Measurements from ENCODE around the gene ELP4. TPM values are rescaled to one million over a fixed set of nuclear protein-coding genes. Genes with fewer than 3 reads are reported as not detected.

Gene ELP4
- total RNA-seq, 1 experiment from 2014 or later, result 21.4 TPM

DNA sequence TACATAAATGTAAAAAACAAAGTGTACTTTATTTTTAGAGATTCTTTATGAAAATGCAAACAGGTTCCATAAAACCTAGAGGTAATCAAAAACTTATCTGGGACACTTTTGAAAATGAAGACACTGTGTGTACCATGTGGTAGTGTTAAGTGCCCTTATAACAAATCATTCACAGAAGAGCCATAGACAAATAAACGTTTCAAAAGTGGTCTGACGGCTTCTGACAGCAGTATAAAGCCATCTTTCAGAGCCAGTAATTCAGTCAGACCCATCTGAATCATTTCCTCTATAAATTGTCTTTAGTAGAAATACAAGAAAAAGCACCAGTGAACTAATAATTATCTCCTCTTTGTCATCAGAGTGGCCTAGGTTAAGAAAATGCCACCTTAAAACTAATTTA, 201.6 kb downstream of the ELP4 start:
- no peak overlapping the region for H3K4me3 ChIP-seq (replicated peaks in 1 of 2; ENCODE audit: low read depth in 1 of 2, low read length in 2 of 2)
- H3K36me3 ChIP-seq (ENCODE audit: control insufficient read depth in 1 of 2, insufficient read depth in 2 of 2, low read length in 2 of 2), result no peaks in the 10 kb centered on the region
- intact Hi-C loops (cut with micrococcal nuclease), result no loop called here
- no peaks in the 10 kb centered on the region for H4K20me1 ChIP-seq (ENCODE audit: insufficient read depth)
- H3K4me1 ChIP-seq (ENCODE audit: control insufficient read depth in 1 of 2, insufficient read depth in 2 of 2, low read length in 2 of 2), result no peaks in the 10 kb centered on the region
- ChIA-PET CTCF (no interaction called here), RAD21 (ENCODE audit: low non-redundant PET in 1 of 2, low total read pairs in 2 of 2, uncharacterized antibody in 2 of 2, unreplicated experiment in 2 of 2) (no interaction called here), POLR2A (no interaction called here)
- H3K27me3 ChIP-seq (ENCODE audit: insufficient read depth, low read length), result no peaks in the 10 kb centered on the region
- H3K9ac ChIP-seq (ENCODE audit: low read length), result no peak overlapping the region
- H2AFZ ChIP-seq (ENCODE audit: low read depth, low read length, poor library complexity, severe bottlenecking), result no peak overlapping the region
- no TSS peak for BruUV-seq (replicated peaks)
- H3K27ac ChIP-seq (ENCODE audit: low read depth, low read length), result no peak overlapping the region
- TF ChIP-seq, protein P1, sequence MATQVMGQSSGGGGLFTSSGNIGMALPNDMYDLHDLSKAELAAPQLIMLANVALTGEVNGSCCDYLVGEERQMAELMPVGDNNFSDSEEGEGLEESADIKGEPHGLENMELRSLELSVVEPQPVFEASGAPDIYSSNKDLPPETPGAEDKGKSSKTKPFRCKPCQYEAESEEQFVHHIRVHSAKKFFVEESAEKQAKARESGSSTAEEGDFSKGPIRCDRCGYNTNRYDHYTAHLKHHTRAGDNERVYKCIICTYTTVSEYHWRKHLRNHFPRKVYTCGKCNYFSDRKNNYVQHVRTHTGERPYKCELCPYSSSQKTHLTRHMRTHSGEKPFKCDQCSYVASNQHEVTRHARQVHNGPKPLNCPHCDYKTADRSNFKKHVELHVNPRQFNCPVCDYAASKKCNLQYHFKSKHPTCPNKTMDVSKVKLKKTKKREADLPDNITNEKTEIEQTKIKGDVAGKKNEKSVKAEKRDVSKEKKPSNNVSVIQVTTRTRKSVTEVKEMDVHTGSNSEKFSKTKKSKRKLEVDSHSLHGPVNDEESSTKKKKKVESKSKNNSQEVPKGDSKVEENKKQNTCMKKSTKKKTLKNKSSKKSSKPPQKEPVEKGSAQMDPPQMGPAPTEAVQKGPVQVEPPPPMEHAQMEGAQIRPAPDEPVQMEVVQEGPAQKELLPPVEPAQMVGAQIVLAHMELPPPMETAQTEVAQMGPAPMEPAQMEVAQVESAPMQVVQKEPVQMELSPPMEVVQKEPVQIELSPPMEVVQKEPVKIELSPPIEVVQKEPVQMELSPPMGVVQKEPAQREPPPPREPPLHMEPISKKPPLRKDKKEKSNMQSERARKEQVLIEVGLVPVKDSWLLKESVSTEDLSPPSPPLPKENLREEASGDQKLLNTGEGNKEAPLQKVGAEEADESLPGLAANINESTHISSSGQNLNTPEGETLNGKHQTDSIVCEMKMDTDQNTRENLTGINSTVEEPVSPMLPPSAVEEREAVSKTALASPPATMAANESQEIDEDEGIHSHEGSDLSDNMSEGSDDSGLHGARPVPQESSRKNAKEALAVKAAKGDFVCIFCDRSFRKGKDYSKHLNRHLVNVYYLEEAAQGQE (IDR thresholded peaks at IDR 0.05; ENCODE audit: low read depth), result no peak
- TF ChIP-seq TCF7L2 (IDR thresholded peaks at IDR 0.05; ENCODE audit: borderline replicate concordance, extremely low read depth, insufficient read depth, insufficient read length), result no peak
- no peak for TF ChIP-seq JUND (IDR thresholded peaks at IDR 0.05)
- H3K9me3 ChIP-seq (ENCODE audit: control insufficient read depth in 1 of 2, insufficient read depth in 1 of 2, low read depth in 1 of 2, low read length in 2 of 2), result no peaks in the 10 kb centered on the region
- H3K79me2 ChIP-seq (ENCODE audit: insufficient read depth, low read length), result no peaks in the 10 kb centered on the region
- no peak overlapping the region for H3K4me2 ChIP-seq (ENCODE audit: low read length)
- DNase-seq (ENCODE audit: low read depth, low spot score) (no peak), ATAC-seq (no peak)
- no peaks in the 10 kb centered on the region for H3K9me2 ChIP-seq (ENCODE audit: insufficient read depth)

DNA sequence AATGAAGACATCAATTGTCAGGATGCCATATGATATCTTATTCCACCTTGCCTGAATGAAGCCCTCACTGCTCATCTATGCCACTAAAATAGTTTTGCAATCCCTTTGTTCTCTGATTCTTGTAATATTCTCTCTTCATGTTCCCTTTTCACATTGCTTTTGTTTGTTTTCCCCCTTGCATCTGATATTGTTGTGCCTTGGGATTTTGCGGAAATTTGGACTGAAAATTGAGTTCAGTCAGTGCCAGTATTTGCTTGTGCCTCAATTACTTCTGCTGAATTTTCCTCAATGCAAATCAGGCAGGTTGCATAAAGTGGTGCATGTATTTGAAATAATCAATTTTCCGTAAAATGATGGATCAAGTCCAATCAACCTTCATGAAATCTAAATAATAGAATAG, 203.3 kb downstream of the ELP4 start:
- Histone ChIP-seq H3K27ac (ENCODE audit: low read depth, low read length) (no peak overlapping the region), H3K4me1 (ENCODE audit: control insufficient read depth in 1 of 2, insufficient read depth in 2 of 2, low read length in 2 of 2) (no peaks in the 10 kb centered on the region), H3K4me2 (ENCODE audit: low read length) (no peak overlapping the region), H3K79me2 (ENCODE audit: insufficient read depth, low read length) (no peaks in the 10 kb centered on the region), H3K9me2 (ENCODE audit: insufficient read depth) (no peaks in the 10 kb centered on the region), H3K36me3 (ENCODE audit: control insufficient read depth in 1 of 2, insufficient read depth in 2 of 2, low read length in 2 of 2) (no peaks in the 10 kb centered on the region), H3K9ac (ENCODE audit: low read length) (no peak overlapping the region), H3K27me3 (ENCODE audit: insufficient read depth, low read length) (no peaks in the 10 kb centered on the region), H4K20me1 (ENCODE audit: insufficient read depth) (no peaks in the 10 kb centered on the region), H3K9me3 (ENCODE audit: control insufficient read depth in 1 of 2, insufficient read depth in 1 of 2, low read depth in 1 of 2, low read length in 2 of 2) (no peaks in the 10 kb centered on the region), H2AFZ (ENCODE audit: low read depth, low read length, poor library complexity, severe bottlenecking) (no peak overlapping the region), H3K4me3 (replicated peaks in 1 of 2; ENCODE audit: low read depth in 1 of 2, low read length in 2 of 2) (no peak overlapping the region)
- CTCF ChIA-PET, result no interaction called here
- no TSS peak for BruUV-seq (replicated peaks)
- RAD21 ChIA-PET (ENCODE audit: low non-redundant PET in 1 of 2, low total read pairs in 2 of 2, uncharacterized antibody in 2 of 2, unreplicated experiment in 2 of 2), result no interaction called here
- no peak for ATAC-seq
- TF ChIP-seq EZH2 (IDR thresholded peaks at IDR 0.05) (no peak), ELF1 (IDR thresholded peaks at IDR 0.05; ENCODE audit: borderline replicate concordance, low read depth) (no peak), ZFX (IDR thresholded peaks at IDR 0.05) (no peak), TCF7L2 (IDR thresholded peaks at IDR 0.05; ENCODE audit: borderline replicate concordance, extremely low read depth, insufficient read depth, insufficient read length) (no peak), EGR1 (IDR thresholded peaks at IDR 0.05; ENCODE audit: low read depth) (no peak), POLR2A (IDR thresholded peaks at IDR 0.05; ENCODE audit: borderline replicate concordance, extremely low read depth, insufficient read depth, insufficient read length) (no peak), YY1 (IDR thresholded peaks at IDR 0.05; ENCODE audit: extremely low read depth, insufficient replicate concordance, low read depth, low read length) (no peak), SRF (IDR thresholded peaks at IDR 0.05; ENCODE audit: low read depth) (no peak)
- TF ChIP-seq, protein P2, sequence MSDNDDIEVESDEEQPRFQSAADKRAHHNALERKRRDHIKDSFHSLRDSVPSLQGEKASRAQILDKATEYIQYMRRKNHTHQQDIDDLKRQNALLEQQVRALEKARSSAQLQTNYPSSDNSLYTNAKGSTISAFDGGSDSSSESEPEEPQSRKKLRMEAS (IDR thresholded peaks at IDR 0.05), result no peak
- TF ChIP-seq, protein P3, sequence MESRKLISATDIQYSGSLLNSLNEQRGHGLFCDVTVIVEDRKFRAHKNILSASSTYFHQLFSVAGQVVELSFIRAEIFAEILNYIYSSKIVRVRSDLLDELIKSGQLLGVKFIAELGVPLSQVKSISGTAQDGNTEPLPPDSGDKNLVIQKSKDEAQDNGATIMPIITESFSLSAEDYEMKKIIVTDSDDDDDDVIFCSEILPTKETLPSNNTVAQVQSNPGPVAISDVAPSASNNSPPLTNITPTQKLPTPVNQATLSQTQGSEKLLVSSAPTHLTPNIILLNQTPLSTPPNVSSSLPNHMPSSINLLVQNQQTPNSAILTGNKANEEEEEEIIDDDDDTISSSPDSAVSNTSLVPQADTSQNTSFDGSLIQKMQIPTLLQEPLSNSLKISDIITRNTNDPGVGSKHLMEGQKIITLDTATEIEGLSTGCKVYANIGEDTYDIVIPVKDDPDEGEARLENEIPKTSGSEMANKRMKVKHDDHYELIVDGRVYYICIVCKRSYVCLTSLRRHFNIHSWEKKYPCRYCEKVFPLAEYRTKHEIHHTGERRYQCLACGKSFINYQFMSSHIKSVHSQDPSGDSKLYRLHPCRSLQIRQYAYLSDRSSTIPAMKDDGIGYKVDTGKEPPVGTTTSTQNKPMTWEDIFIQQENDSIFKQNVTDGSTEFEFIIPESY (IDR thresholded peaks at IDR 0.05; ENCODE audit: extremely low read depth, insufficient replicate concordance, low read length), result no peak
- intact Hi-C loops (cut with micrococcal nuclease), result no loop called here
- no peak for DNase-seq (ENCODE audit: low read depth, low spot score)
- POLR2A ChIA-PET, result no interaction called here

All from HCT116 (cell line).